HG03103 (cell line): ENCODE results near the gene MEIOC.
"Not testable (repeated sequence)": the region's sequence is repeated elsewhere in the genome, so short reads cannot be mapped to it uniquely, and the experiment has no call there.

Experiments
- ATAC-seq: cut with Tn5 transposase; IDR thresholded peaks from one replicate; pipeline ENCODE4 v1.9.1; 2021; ENCODE audit warnings: low read depth; ENCODE audit not compliant: unreplicated experiment

The MEIOC gene

GRCh38 chr17:44655983-44656710 is at the start of gene MEIOC:
Gene MEIOC (plus strand): TSS chr17:44656468. CDS start chr17:44656614, 146 bp downstream.
- ATAC-seq, result no peak

GRCh38 chr17:44606658-44607057 is 49.6 kb upstream of the MEIOC start:
- ATAC-seq, result no peak

GRCh38 chr17:44607836-44608690 is 48.2 kb upstream of the MEIOC start:
- no peak for ATAC-seq

GRCh38 chr17:44608727-44609435 is 47.4 kb upstream of the MEIOC start:
- ATAC-seq, result no peak

GRCh38 chr17:44610331-44610730 is 45.9 kb upstream of the MEIOC start:
- ATAC-seq, result no peak

GRCh38 chr17:44610871-44611270 is 45.4 kb upstream of the MEIOC start:
- no peak for ATAC-seq

GRCh38 chr17:44614862-44615261 is 41.4 kb upstream of the MEIOC start:
- no peak for ATAC-seq

- ATAC-seq, result not testable (repeated sequence)
Observed at GRCh38 chr17:44618652-44619051, 37.6 kb upstream of the MEIOC start.

- no peak for ATAC-seq
Observed at GRCh38 chr17:44623070-44623725, 33.1 kb upstream of the MEIOC start.

GRCh38 chr17:44627513-44628242 is 28.6 kb upstream of the MEIOC start:
- ATAC-seq, result no peak

- ATAC-seq, result no peak
Observed at GRCh38 chr17:44628243-44629188, 27.8 kb upstream of the MEIOC start.

- ATAC-seq, result no peak
Observed at GRCh38 chr17:44629314-44629713, 27.0 kb upstream of the MEIOC start.

- ATAC-seq, result no peak
Observed at GRCh38 chr17:44630703-44631102, 25.6 kb upstream of the MEIOC start.

- no peak for ATAC-seq
Observed at GRCh38 chr17:44633998-44634397, 22.3 kb upstream of the MEIOC start.

GRCh38 chr17:44634401-44634800 is 21.9 kb upstream of the MEIOC start:
- not testable (repeated sequence) for ATAC-seq

GRCh38 chr17:44636562-44636961 is 19.7 kb upstream of the MEIOC start:
- ATAC-seq, result no peak

GRCh38 chr17:44637066-44637465 is 19.2 kb upstream of the MEIOC start:
- no peak for ATAC-seq

GRCh38 chr17:44642834-44643233 is 13.4 kb upstream of the MEIOC start:
- ATAC-seq, result no peak

GRCh38 chr17:44645341-44645740 is 10.9 kb upstream of the MEIOC start:
- no peak for ATAC-seq
